NB4 (cell line): ENCODE results near the gene CTNNA3.

ENCODE experiments used
- CTCF ChIP-seq: IDR thresholded peaks from one replicate; pipeline ENCODE4 v1.5.1; 2012; ENCODE audit warnings: low read depth, low read length
- MAX ChIP-seq: IDR thresholded peaks from 2 replicates; pipeline ENCODE4 v1.6.1; 2011; ENCODE audit warnings: low read depth, low read length
- MYC ChIP-seq: IDR thresholded peaks from 2 replicates; pipeline ENCODE4 v1.6.1; 2011; ENCODE audit warnings: low read depth, low read length
- POLR2A ChIP-seq: IDR thresholded peaks from 2 replicates; pipeline ENCODE4 v1.6.1; 2011; ENCODE audit warnings: mild to moderate bottlenecking; ENCODE audit not compliant: insufficient read length; ENCODE audit errors: extremely low read depth

- no peak for TF ChIP-seq CTCF
- no peak for TF ChIP-seq POLR2A
- no peak for TF ChIP-seq MAX
- no peak for TF ChIP-seq MYC
These were observed 1039.5 kb downstream of the CTNNA3 start for GRCh38 chr10:66656499-66656898.
